Endometrial microvascular endothelial cells (primary cell): ENCODE data around the gene TRAPPC11. TPM values are rescaled to one million over a fixed set of nuclear protein-coding genes. Genes with fewer than 3 reads are reported as not detected.

Experiments
- in situ Hi-C: cut with HindIII; loops from 2 replicates; pipeline ENCODE4 v1.10.0; 2017; ENCODE audit warnings: low sequenced_read_pairs, low pct_unique_long_range_greater_than_20kb; ENCODE audit errors: inconsistent ontology term
- total RNA-seq: library from RNA; depleted of rRNA; stranded (reverse); fragments of >200 nt; gene quantifications from one replicate; pipeline ENCODE4 v1.2.3, GENCODE V29; 2015; ENCODE audit errors: inconsistent ontology term

TRAPPC11 gene
- total RNA-seq, 1 donor from 2014 or later: 39.5 TPM

DNA sequence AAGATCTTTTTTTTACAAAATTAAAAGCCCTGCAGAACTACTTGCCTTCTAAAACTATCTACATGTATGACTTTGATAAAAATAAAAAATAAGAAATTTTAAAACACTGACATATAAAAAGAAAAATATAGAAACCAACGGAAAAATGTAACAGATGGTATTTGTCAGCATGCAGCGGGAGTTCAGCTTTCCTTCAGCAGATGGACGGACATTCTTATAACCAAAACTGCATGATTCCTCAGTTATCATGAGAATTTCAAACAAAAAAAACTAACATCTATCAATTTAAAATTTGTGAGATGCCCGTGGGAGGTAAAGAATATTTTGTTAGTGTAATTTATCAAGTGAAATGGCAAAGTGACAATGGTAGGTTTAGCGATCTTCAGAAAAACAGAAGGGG lies 23.4 kb upstream of the TRAPPC11 start:
- in situ Hi-C loops: no loop called here

DNA sequence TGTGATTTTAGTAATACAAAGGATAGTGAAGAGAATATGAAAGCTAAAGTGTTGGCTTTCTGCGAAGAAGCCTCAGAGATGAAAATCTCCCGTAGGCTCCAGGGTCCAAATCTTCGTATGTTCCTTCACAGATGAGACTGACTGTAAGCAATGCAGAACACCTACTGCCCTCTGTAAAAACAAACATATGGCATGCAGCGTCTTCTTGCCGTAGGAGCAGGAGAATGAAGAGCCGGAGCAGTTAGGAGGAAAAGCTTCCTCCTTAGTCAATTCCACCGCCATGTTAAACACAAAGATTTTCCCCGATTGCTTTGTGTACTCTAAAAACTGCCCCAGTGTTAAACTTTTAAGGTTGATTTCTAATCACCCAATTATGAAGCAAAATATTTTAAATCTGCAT lies 22.6 kb upstream of the TRAPPC11 start:
- in situ Hi-C loops: no loop called here

- in situ Hi-C loops: no loop called here
Measured at GRCh38 chr4:183636923-183637322, 22.2 kb upstream of the TRAPPC11 start.

GRCh38 chr4:183637461-183637860 lies 21.6 kb upstream of the TRAPPC11 start:
- in situ Hi-C loops: no loop called here

- in situ Hi-C loops: no loop called here
Measured at GRCh38 chr4:183638436-183638835, 20.7 kb upstream of the TRAPPC11 start.

GRCh38 chr4:183639291-183639690 lies 19.8 kb upstream of the TRAPPC11 start:
- in situ Hi-C loops: no loop called here

DNA sequence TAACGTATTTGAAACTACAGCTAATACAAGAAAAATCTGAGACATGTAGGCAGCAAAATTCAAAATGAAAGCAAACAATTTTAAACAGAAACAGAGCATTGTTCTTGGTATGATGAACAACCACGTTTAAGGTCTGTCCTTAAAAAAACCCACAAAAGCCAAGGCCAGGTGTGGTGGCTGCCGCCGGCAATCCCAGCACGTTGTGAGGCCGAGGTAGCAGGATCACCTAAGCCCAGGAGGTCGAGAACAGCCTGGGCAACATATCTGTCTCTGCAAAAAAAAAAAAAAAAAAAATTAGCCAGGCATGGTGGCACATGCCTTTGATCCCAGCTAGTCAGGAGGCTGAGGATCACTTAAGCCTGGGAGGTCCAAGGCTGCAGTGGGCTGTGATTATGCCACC lies 13.8 kb upstream of the TRAPPC11 start:
- in situ Hi-C loops: no loop called here

GRCh38 chr4:183657564-183657963 lies 1.5 kb upstream of the TRAPPC11 start:
- in situ Hi-C loops: no loop called here

DNA sequence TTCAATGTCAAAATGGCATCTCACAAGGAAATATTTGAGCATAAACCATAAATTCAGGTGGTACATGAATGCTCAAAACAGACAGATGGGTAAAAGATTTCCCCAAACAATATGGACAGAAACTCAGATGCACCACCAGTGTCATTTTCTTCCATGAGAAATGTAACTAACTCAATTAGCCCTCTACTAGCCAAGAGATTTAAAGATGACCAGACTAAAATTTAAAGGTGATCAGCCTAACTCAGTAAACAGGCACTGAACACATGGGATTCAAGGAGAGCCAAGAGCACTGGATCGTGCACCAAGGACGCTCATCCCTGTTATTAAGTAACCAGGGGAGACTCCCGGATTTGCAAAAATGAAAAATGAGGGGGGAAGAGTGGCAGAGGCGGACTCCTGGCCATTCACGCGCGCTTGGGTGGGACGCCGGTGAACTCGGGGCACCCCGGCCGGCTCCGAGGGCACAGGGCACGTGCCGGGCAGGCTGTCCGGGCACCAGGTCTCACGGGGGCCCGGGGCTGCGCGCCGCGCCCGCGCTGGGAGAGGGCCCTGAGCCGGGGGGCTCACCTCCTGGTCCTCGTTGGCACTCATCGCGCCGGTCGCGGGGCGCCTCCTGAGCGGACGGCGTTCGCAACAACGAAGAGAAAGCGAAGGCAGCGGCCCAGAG lies 598 bp upstream of the TRAPPC11 start:
- in situ Hi-C loops: no loop called here

DNA sequence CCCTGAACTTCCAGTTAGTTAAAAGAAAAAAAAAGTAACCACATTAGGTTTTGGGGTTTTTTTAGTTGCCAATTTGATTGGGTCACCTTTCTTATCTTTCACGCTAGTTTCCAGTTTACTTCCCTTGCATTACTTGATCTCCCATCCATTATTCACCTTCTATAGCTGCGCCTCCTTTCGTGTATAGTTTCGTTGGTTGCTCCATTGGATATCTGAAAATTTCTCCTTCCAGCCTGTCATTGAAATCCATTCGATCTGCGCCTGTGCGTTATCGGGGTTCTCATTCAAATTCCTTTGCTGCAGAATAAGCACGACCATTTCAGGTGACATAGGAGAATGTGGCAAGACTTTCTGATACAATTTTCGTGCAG lies 764 bp downstream of the TRAPPC11 start:
- in situ Hi-C loops: no loop called here

- in situ Hi-C loops: no loop called here
Measured at GRCh38 chr4:183666088-183666487, 7.0 kb downstream of the TRAPPC11 start.

GRCh38 chr4:183670251-183670650 lies 11.2 kb downstream of the TRAPPC11 start:
- in situ Hi-C loops: no loop called here

DNA sequence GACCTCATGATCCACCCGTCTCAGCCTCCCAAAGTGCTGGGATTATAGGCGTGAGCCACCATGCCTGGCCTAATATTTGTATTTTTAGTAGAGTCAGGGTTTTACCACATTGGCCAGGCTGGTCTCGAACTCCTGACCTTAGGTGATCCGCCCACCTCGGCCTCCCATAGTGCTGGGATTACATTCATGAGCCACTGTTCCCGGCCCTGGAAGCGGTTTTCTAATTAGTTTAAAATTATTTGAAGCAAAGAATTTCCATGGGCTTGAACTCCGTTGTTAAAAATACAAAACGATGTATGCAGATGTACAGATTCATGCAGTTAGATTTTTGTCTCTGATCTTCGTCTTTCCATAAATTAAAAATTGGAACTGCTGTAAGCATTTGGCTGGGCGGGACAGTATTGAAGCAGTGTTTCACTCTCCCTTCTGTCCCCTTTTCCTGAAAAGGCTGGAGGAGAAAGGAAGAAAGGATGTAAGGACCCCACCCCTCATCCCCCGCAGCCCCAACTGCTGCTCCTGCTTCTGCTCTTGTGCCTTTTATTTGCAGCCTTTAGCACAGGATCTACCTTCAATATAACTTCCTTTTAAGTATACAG lies 12.0 kb downstream of the TRAPPC11 start:
- in situ Hi-C loops: no loop called here

DNA sequence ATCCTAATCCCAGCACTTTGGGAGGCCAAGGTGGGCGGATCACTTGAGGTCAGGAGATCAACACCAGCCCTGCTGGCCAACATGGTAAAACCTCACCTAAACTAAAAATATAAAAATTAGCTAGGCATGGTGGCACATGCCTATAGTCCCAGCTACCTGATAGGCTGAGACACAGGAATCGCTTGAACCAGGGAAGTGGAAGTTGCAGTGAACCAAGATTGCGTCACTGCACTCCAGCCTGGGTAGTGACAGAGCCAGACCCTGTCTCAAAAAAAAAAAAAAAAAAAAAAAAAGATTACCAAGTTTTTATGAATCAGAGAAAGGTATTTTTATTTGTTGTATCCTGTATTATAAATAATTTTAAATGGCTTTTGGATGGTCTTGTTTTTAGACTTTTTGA lies 15.1 kb downstream of the TRAPPC11 start:
- in situ Hi-C loops: no loop called here

DNA sequence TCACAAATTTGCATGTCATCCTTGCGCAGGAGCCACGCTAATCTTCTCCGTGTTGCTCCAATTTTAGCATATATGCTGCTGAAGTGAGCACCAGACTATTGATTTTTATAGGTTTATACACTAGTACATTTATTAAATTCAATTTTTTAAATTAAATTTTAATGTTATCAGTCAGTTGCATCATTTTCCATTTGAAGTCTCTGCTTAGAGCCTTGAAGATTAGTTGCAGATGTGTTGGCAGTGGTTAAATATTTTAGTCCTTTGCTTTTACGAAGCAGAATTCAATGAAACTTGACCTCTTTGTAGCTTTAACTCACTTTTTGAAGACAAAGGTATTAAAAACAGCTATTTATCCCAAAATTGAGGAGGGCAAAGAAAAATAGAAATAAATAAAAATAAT lies 16.5 kb downstream of the TRAPPC11 start:
- in situ Hi-C loops: no loop called here

DNA sequence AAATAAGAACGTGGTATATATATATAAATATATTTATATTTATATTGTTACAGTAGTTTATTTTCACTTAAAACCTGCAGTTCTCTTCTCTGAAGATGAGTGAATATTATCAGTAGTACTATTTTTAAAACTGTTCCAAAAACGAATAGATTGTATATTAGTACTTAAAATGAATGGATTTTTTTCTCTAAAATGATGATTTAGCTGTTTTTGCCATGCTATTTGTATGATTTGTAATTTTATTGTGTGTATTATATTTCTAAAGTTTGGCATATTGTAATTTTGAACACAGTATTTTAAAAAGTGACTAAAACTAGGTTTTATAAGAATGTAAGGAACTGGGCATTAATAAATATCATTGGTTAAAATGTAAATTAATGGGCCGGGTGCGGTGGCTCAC lies 22.0 kb downstream of the TRAPPC11 start:
- in situ Hi-C loops: no loop called here

GRCh38 chr4:183686461-183686860 lies 27.4 kb downstream of the TRAPPC11 start:
- in situ Hi-C loops: no loop called here

- in situ Hi-C loops: no loop called here
Measured at GRCh38 chr4:183688216-183688615, 29.1 kb downstream of the TRAPPC11 start.

- in situ Hi-C loops: no loop called here
Measured at GRCh38 chr4:183691006-183691405, 31.9 kb downstream of the TRAPPC11 start.

- in situ Hi-C loops: no loop called here
Measured at GRCh38 chr4:183691897-183692296, 32.8 kb downstream of the TRAPPC11 start.

- in situ Hi-C loops: no loop called here
Measured at GRCh38 chr4:183698909-183699308, 39.8 kb downstream of the TRAPPC11 start.
